ENCODE results near the gene INHBB. TPM values are rescaled to one million over a fixed set of nuclear protein-coding genes. Genes with fewer than 3 reads are reported as not detected.
A peak's percentile ranks its signal among the peaks of the same experiment; 100 is the strongest.

INHBB gene
- polyA plus RNA-seq, 2 of the 4 experiments (the other 2 are of a cell fraction), result 7.2 to 25.3 TPM

GRCh38 chr2:120312860-120313694 is 32.9 kb upstream of the INHBB start:
- Histone ChIP-seq H3K4me2 (peak overlapping the region; percentile 73), H3K4me3 (peak overlapping the region; percentile 35), H3K27ac (peak overlapping the region; percentile 33 to 60; a peak in 4 of 6 replicates), H3K9me3 (no peaks in the 10 kb centered on the region), H3K4me1 (0 out of 3 replicates have a peak, but pooled peaks cover 3% of the 10 kb centered on the region)
- FAIRE-seq (no peak), DNase-seq (ENCODE audit: low read depth in 1 of 2, low spot score in 1 of 2) (peak; percentile 44 to 78), ATAC-seq (peak; percentile 86 to 89)
- 18% methylated on average over 38 of the region's 38 CpGs for WGBS (ENCODE audit: missing lambda C conversion rate)
- TF ChIP-seq RAD21 (conservative IDR thresholded peaks at IDR 0.05 in 1 of 2, IDR thresholded peaks at IDR 0.05 in 1 of 2) (peak; percentile 96 to 97), CTCF (IDR thresholded peaks at IDR 0.05) (peak; percentile 99), MAX (IDR thresholded peaks at IDR 0.05) (peak; percentile 46), SMC3 (IDR thresholded peaks at IDR 0.05) (peak; percentile 96), CEBPB (IDR thresholded peaks at IDR 0.05) (no peak)
- POLR2A ChIA-PET, result interaction anchor here (1.1 kb wide), 2 partner anchors 61 to 90 kb away, joined by 3 to 4 read pairs; partner anchors contain the start of gene TMEM185B
- CTCF ChIA-PET, result interaction anchor here (0.6 to 4.9 kb wide), 64 partner anchors 8 to 767 kb away, joined by 3 to 51 read pairs (median 4); partner anchors contain the start of genes RALB and TMEM185B

GRCh38 chr2:120313695-120314615 is 32.0 kb upstream of the INHBB start:
- POLR2A ChIA-PET, result interaction anchor here (1.1 kb wide), 2 partner anchors 62 to 91 kb away, joined by 3 to 4 read pairs; partner anchors contain the start of gene TMEM185B
- no peak overlapping the region; the same call in 2 of the 3 replicates for H3K4me3 ChIP-seq

More at GRCh38 chr2:120313695-120314615, 32.0 kb upstream of the INHBB start:
- CTCF ChIA-PET, result interaction anchor here (0.6 to 4.9 kb wide), 55 partner anchors 8 to 766 kb away, joined by 3 to 51 read pairs (median 5); partner anchors contain the start of genes RALB and TMEM185B
- H3K9me3 ChIP-seq, result no peaks in the 10 kb centered on the region
- H3K4me2 ChIP-seq, result peak overlapping the region; percentile 73
- H3K27ac ChIP-seq, result no peak overlapping the region; a peak in 1 of 6 replicates
- peak in 1 of 2 experiments; percentile 4; a peak in 2 of 6 replicates for ATAC-seq
- TF ChIP-seq HOXB13 (CRISPR knock-in tag; IDR thresholded peaks at IDR 0.05; ENCODE audit: low read depth) (no peak), POLR2AphosphoS2 (conservative IDR thresholded peaks at IDR 0.05; ENCODE audit: low read length) (no peak), ZNF302 (CRISPR knock-in tag; IDR thresholded peaks at IDR 0.05) (no peak), CHD2 (IDR thresholded peaks at IDR 0.05; ENCODE audit: low read length, partially characterized antibody) (no peak), HES2 (IDR thresholded peaks at IDR 0.05) (no peak), FOXS1 (CRISPR knock-in tag; IDR thresholded peaks at IDR 0.05) (no peak), BHLHE40 (IDR thresholded peaks at IDR 0.05; ENCODE audit: low read depth, low read length) (no peak), CHD4 (IDR thresholded peaks at IDR 0.05; ENCODE audit: borderline replicate concordance) (no peak), BCL3 (IDR thresholded peaks at IDR 0.05) (no peak), RCOR1 (IDR thresholded peaks at IDR 0.05; ENCODE audit: low read depth, low read length) (no peak), CEBPB (IDR thresholded peaks at IDR 0.05) (no peak), SMC3 (IDR thresholded peaks at IDR 0.05) (no peak), CTCF (IDR thresholded peaks at IDR 0.05) (no peak), EP300 (IDR thresholded peaks at IDR 0.05) (no peak), ZSCAN20 (CRISPR knock-in tag; IDR thresholded peaks at IDR 0.05) (no peak), KDM5A (IDR thresholded peaks at IDR 0.05) (no peak), POLR2A (IDR thresholded peaks at IDR 0.05; ENCODE audit: low read length) (no peak)
- no peak for FAIRE-seq
- 80% methylated on average over 33 of the region's 39 CpGs for WGBS (ENCODE audit: missing lambda C conversion rate)
- no peak for DNase-seq (ENCODE audit: low read depth in 1 of 2, low spot score in 1 of 2)
- H3K4me1 ChIP-seq, result 0 out of 3 replicates have a peak, but pooled peaks cover 3% of the 10 kb centered on the region
